ENCODE data around the gene ZFR2.
"Not testable (repeated sequence)": the region's sequence is repeated elsewhere in the genome, so short reads cannot be mapped to it uniquely, and the experiment has no call there.

The ZFR2 gene

GRCh38 chr19:3767050-3767449, 101.8 kb downstream of the ZFR2 start:
- H3K4me3 ChIP-seq (ENCODE audit: low read length): no peak overlapping the region
- DNase-seq (ENCODE audit: low read depth): no peak
- no peak for TF ChIP-seq CTCF (conservative IDR thresholded peaks at IDR 0.05; ENCODE audit: low read depth, low read length)

GRCh38 chr19:3766520-3766919, 102.3 kb downstream of the ZFR2 start:
- H3K4me3 ChIP-seq (ENCODE audit: low read length): no peak overlapping the region
- no peak for TF ChIP-seq CTCF (conservative IDR thresholded peaks at IDR 0.05; ENCODE audit: low read depth, low read length)
- no peak for DNase-seq (ENCODE audit: low read depth)

- DNase-seq (ENCODE audit: low read depth); H3K4me3 ChIP-seq (ENCODE audit: low read length): not testable (repeated sequence)
These were observed 103.1 kb downstream of the ZFR2 start for GRCh38 chr19:3765757-3766156.

- no peak for DNase-seq (ENCODE audit: low read depth)
- no peak overlapping the region for H3K4me3 ChIP-seq (ENCODE audit: low read length)
- no peak for TF ChIP-seq CTCF (conservative IDR thresholded peaks at IDR 0.05; ENCODE audit: low read depth, low read length)
These were observed 103.7 kb downstream of the ZFR2 start for GRCh38 chr19:3765121-3765520.

- no peak for TF ChIP-seq CTCF (conservative IDR thresholded peaks at IDR 0.05; ENCODE audit: low read depth, low read length)
- H3K4me3 ChIP-seq (ENCODE audit: low read length): peak within 1 kb of the TSS; percentile 99
- DNase-seq (ENCODE audit: low read depth): peak; percentile 94
These were observed 106.1 kb downstream of the ZFR2 start, which contains the start of gene MRPL54 for GRCh38 chr19:3762501-3763459. Gene MRPL54, plus strand, starts transcription at chr19:3762682. Its CDS starts 19 bp downstream, at chr19:3762701.

- TF ChIP-seq CTCF (conservative IDR thresholded peaks at IDR 0.05; ENCODE audit: low read depth, low read length): no peak
- no peak for DNase-seq (ENCODE audit: low read depth)
- H3K4me3 ChIP-seq (ENCODE audit: low read length): peak overlapping the region; percentile 89
These were observed 106.7 kb downstream of the ZFR2 start for GRCh38 chr19:3762130-3762473.

- TF ChIP-seq CTCF (conservative IDR thresholded peaks at IDR 0.05; ENCODE audit: low read depth, low read length): peak; percentile 67
- peak; percentile 30 for DNase-seq (ENCODE audit: low read depth)
- peak within 1 kb of the TSS; percentile 99 for H3K4me3 ChIP-seq (ENCODE audit: low read length)
These were observed 107.3 kb downstream of the ZFR2 start, which contains the start of gene APBA3 for GRCh38 chr19:3761382-3762129. Gene APBA3, minus strand, starts transcription at chr19:3761692. Its CDS starts 1,428 bp downstream, at chr19:3760264.
